Stimulated activated CD4-positive, alpha-beta T cell treated with anti-CD3 and anti-CD28 coated beads, Interleukin-1b, Interleukin-23, amount 100 ng/mL, for 48 hours (primary cell): ENCODE results near the gene PALM.

Experiments
- DNase-seq: peaks from one replicate; pipeline ENCODE4 v3.0.0-alpha.2; 2020

Gene PALM

DNA sequence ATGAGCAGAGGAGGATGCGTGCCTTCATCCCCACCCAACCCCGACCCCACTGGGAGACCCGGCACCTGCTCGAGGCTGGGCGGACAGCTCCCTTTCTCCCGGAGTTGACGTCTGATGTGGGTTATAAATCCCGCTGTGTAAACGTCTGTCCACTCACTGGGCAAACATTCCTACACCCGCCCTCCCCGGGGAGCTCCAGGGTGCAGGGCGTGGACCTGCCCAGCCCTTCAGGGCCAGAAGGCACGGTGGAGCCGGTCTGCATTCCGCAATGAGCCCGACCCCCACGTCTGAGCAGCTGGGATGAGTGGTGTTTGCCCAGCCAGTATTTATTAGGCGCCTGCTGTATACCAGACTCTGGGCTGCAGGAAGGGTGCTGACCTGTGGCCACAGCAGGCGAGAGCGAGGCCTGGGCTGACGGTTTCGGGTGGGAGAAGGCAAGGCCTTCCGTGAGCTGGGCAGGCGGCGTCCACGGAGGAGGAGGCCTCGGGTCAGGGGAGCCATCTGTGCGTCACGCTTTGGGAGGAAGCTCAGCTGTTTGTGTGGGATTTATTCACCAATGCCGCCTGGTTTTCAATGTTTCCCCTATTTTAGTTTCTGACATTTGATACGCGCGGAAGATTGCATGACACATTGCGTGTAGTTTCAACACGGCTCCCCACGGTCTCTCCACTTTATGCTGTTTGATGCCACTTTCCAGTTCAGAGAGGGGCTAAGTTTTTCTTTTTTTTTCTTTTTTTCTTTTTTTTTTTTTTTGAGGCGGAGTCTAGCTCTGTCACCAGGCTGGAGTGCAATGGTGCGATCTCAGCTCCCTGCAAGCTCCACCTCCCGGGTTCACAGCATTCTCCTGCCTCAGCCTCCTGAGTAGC lies 44.1 kb downstream of the PALM start:
- DNase-seq, result no peak

DNA sequence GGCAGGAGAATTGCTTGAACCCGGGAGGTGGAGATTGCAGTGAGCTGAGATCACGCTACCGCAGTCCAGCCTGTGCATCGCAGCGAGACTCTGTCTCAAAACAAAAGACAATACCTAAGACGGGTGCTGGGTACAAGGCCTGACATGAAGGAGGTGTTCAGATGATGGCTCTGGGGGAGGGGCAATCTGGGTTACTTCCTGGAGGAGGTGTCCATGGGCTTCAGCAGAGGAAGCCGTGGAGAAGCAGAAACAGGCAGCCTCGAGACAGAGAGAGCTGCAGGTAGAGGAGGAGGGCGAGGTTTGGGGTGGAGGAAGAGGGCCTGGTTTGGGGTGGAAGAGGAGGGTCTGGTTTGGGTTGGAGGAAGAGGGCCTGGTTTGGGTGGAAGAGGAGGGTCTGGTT lies 45.8 kb downstream of the PALM start:
- DNase-seq, result no peak

DNA sequence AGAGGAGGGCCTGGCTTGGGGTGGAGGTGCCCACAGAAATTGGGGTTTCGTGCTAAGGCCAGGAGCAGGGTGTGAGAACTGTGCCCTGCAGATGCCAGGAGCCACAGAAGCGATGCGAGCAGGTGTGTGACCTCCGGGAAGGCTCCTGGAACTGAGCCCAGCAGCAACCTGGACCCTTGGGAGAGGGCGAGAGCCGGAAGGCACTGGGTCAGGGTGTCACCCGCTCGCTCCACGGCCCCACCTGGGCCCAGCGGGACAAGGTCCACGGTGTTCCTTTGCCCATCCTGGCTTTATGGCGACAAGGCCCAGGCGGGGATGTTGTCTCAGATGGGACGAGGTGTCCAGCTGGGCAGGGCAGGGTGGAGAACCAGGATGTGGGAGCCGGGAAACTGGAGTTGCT lies 46.3 kb downstream of the PALM start:
- DNase-seq, result no peak

DNA sequence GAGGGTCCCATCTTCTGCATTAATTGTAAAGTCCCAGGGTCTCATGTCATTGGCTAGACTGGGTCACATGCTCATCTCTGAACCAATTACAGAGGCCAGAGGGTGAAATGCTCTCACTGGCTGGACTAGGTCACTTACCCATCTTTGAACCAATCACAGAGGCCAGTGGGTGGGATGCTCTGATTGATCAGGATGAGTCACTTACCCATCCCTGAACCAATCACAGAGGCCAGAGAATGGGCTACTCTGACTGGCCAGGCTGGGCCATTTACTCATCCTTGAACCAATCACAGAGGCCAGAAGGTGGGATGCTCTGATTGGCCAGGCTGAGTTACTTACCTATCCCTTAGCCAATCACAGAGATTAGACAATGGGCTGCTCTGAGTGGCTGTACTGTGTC lies 47.5 kb downstream of the PALM start:
- DNase-seq, result peak; percentile 72

DNA sequence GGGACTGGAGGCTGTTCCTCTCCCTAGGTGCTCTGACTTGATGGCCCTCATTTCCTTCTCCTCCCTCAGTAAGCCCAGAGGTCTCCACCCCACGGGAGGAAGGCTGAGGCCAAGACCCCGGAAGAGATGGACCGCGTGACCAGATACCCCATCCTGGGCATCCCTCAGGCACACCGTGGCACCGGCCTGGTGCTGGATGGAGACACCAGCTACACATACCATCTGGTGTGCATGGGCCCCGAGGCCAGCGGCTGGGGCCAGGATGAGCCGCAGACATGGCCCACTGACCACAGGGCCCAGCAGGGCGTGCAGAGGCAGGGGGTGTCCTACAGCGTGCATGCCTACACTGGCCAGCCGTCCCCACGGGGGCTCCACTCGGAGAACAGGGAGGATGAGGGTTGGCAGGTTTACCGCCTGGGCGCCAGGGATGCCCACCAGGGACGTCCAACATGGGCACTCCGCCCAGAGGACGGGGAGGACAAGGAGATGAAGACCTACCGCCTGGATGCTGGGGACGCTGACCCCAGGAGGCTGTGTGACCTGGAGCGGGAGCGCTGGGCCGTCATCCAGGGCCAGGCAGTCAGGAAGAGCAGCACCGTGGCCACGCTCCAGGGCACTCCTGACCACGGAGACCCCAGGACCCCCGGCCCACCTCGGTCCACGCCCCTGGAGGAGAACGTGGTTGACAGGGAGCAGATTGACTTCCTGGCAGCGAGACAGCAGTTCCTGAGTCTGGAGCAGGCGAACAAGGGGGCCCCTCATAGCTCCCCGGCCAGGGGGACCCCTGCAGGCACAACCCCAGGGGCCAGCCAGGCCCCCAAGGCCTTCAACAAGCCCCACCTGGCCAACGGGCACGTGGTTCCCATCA lies 48.3 kb downstream of the PALM start:
- no peak for DNase-seq

DNA sequence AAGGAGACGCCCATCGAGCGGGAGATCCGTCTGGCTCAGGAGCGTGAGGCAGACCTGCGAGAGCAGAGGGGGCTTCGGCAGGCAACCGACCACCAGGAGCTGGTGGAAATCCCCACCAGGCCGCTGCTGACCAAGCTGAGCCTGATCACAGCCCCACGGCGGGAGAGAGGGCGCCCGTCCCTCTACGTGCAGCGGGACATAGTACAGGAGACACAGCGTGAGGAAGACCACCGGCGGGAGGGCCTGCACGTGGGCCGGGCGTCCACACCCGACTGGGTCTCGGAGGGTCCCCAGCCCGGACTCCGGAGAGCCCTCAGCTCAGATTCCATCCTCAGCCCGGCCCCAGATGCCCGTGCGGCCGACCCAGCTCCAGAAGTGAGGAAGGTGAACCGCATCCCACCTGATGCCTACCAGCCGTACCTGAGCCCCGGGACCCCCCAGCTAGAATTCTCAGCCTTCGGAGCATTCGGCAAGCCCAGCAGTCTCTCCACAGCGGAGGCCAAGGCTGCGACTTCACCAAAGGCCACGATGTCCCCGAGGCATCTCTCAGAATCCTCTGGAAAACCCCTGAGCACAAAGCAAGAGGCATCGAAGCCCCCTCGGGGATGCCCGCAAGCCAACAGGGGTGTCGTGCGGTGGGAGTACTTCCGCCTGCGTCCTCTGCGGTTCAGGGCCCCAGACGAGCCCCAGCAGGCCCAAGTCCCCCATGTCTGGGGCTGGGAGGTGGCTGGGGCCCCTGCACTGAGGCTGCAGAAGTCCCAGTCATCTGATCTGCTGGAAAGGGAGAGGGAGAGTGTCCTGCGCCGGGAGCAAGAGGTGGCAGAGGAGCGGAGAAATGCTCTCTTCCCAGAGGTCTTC lies 49.3 kb downstream of the PALM start:
- no peak for DNase-seq

DNA sequence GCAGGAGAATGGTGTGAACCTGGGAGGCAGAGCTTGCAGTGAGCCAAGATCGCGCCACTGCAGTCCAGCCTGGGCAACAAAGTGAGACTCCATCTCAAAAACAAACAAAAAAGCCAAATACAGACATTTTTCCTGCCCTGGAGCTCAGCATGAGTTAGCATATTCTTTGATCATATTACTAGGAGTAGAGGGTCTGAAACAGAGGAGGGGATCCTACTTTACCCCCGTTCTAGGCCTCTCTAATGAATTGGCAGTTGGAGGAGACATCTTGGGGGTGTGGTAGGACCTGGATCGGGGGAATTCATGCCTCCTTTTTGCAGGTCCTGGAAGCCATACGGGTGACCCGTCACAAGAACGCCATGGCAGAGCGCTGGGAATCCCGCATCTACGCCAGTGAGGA lies 54.4 kb downstream of the PALM start:
- no peak for DNase-seq

DNA sequence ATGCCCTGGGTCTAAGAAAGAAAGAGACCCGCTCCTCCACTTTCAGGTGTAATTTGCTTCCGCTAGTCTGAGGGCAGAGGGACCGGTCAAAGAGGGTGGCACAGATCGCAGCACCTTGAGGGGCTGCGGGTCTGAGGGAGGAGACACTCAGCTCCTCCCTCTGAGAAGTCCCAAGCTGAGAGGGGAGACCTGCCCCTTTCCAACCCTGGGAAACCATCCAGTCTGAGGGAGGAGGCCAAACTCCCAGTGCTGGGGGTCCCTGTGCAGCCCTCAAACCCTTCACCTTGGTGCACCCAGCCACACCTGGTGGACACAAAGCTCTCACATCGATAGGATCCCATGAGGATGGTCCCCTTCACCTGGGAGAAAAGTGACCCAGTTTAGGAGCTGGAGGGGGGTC lies 55.1 kb downstream of the PALM start:
- DNase-seq, result no peak

DNA sequence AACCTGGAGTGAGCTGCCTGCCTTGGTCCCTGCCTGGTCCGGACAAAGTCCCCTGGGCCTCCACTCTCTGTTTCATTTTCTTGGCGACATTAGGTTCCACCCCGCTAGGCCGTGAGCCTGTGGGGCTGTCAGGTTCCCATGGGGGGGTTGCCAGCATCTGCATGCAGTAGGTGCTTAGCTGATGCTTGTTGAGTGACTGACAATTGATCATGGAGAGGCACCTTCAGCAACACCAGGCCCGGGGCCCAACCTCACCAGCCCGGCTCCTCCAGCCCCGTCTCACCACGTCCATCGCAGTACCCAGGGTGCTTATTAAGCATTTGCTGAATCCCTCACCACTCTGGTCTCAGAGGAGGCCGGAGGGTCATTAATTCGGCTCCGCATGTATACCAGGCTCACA lies 55.6 kb downstream of the PALM start:
- no peak for DNase-seq

DNA sequence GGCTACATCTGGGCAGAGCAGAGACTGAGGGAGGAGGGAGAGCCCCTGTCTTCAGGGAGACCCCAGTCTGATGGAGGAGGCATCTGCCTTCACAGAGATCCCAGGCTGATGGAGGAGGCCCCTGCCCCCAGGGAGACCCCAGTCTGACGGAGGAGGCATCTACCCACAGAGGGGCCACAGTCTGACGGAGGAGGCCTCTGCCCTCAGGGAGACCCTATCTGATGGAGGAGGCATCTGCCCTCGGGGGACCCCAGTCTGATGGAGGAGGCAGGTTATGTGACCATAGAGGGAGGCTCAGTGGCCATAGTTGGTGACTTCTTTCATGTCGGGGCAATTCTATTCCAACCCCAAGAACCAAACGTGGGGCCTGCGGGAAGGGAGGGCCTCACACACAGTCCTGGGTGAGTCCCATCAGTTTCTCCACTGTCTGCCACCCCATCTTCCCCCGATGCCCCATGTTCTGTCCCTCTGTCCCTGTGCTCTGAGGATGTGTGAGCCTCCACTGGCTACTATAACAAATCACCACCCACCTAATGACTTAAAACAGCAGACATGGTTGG lies 56.5 kb downstream of the PALM start:
- DNase-seq, result no peak

DNA sequence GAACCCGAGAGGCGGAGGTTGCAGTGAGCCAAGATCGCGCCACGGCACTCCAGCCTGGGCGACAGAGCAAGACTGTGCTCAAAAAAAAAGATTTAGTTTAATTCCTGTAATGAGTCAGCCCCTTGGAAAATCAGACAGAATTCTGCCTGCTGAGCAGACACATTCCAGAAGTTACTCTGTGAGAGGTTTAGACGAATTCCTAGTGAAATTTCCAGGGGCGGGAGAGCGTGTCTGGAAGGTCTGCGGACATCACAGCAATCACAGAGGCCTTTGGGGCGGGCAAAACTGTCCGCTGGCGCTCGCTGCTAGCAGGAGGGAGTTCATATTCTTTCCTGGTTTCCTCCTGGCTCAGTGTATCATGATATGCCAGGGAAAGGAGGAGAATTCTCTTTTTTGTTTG lies 59.7 kb downstream of the PALM start:
- DNase-seq, result no peak

DNA sequence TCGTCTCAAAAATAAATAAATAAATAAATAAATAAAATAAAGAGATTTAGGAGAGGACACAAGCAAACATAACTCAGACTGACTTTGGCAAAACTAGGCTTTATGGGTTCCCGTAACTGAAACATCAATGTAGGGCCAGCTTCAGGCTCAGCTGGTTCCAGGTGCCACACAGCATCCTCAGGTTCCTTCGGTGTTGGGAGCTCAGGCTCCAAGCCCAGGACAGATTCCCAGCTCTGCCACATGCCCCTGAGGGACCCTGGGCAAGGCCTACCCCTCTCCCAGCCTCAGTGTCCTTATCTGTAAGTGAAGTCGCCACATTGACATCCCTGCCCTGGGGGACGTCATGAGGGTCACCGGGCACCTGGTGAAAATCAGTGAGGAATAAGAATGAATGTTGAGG lies 60.9 kb downstream of the PALM start:
- no peak for DNase-seq

DNA sequence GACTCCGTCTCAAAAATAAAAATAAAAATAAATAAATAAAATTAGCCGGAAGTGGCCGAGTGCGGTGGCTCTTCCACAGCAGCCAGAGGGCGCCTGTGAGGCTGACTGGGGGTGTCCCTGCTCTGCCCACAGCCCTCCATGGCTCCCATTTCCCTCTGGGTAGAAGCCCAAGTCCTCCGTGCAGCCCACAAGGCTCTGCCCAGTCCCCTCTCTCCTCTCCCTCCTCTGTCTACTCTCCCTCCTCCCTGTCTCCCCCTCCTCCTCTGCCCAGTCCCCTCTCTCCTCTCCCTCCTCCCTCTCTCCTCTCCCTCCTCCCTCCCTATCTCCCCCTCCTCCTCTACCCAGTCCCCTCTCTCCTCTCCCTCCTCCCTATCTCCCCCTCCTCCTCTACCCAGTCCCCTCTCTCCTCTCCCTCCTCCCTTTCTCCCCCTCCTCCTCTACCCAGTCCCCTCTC lies 62.6 kb downstream of the PALM start:
- peak; percentile 23 for DNase-seq

DNA sequence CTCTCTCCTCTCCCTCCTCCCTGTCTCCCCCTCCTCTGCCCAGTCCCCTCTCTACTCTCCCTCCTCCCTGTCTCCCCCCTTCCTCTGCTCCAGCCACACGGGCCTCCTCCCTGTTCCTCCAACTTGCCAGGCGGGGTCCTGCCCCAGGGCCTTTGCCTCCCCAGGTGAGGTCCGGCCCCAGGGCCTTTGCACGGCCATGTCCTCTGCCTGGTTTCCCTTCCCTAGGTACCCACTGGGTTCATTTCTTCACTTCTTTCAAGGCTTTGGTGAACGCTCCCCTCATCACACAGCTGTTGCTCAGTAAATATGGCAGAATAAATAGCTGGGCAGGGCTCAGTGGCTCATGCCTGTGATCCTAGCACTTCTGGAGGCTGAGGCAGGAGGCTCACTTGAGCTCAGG lies 63.3 kb downstream of the PALM start:
- no peak for DNase-seq

DNA sequence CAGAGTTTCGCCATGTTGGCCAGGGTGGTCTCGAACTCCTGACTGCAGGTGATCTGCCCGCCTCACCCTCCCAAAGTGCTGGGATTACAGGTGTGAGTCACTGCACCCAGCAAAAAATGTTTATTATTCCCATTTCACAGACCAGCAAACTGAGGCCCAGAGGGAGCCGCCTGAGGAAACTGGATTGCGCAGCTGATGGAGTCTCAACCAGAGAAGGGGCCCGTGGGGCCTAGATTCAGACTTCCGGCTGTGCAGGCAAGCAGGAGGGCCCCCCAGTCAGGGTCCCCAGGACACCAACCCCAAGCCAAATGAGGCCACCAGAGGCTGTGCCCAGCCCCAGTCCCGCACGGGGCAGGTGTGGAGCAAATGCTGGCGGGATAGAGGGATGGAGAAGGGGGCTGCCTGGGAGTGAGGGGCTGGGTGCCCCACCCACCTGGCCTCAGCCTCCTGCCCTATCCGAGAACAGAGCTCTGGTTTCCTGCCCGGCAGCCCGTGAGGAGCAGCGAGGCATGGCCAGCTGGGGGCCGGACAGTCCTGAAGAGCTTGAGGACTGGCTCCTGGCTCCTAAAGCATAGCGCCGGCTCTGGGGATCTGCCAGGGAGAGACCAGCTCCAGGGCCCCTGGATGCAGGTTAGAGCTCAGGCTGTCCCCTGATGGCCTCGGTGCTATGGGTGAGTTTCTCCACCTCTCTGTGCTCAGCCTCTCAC lies 64.1 kb downstream of the PALM start:
- no peak for DNase-seq

DNA sequence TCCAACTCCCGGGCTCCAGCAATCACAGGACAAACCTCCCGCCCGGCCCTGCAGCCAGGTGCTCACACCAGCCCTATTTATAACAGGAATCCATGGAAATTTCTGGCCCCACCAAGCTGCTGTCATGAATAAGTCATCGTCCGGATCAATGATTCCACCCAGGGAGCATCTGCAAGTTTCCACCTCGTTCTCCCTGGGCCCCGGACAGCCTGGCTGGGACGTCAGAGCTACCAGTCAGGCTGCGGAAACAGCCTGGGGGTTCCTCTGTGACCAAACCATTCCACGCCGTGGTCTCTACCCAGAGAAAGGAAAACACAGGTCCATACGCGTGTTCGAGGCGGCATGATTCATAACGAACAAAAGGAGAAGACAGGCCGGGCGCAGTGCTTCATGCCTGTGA lies 67.8 kb downstream of the PALM start:
- DNase-seq, result no peak

DNA sequence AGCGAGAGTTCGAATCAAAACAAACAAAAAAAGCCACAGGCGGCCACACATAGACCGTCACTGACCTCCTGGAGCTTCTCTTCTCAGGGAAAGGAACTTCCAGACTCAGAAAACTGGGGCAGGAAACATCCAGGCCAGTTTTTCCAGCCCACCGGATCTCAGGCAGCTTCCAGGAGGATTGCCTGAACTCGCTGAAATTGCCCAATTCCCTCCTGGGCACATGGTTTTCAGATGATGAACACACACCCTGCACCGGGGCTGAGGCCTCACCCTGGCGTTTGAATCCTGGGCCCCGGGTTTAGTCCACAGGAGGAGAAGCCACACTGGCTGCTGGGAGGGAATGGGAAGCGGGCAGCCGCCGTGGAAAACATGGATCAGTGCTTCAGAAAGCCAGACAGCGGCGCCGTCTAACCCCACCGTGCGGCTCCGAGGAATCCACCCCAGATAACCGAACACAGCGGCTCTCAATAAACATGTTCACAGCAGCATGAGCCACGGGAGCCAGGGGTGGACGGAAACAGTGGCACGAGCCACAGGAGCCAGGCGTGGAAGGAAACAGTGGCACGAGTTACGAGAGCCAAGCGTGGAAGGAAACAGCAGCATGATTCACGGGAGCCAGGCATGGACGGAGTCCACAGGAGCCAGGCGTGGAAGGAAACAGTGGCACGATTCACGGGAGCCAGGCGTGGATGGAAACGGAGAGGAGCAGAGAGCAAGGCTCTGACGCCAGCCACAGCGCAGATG lies 70.3 kb downstream of the PALM start:
- no peak for DNase-seq

DNA sequence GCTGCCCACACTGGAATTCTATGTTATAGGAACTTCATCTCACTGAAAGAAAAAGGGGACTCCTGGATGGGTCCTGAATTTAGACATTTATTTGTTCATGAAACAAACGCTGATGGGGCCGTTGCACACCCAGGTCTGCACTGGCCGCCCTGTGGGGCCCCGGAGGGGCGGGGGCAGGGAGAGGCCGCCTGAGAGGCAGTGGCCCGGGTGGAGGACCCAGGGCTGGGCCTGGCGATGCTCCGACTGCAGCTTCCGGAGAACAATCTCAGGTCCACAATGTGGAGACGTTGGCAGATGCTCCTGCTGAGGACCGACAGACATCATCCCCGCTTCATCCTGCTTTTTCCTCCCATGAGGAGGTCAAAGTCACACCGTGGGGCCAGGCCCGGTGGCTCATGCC lies 72.2 kb downstream of the PALM start:
- DNase-seq, result no peak

DNA sequence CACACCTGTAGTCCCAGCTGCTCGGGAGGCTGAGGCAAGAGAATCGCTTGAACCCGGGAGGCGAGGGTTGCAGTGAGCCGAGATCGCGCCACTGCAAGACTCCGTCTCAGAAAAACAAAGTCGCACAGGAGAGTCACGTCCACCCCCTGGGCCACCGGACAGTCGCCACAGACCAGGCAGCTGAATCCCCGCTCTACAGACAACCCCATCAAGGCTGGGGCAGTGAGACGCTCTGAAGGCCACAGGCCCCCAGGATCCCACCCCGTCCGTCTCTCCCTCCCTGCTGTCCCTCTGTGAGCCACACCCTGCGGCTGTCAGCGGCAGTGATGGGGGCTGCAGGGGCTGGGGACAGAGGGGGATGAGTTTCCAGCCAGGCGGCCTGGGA lies 73.1 kb downstream of the PALM start:
- no peak for DNase-seq

DNA sequence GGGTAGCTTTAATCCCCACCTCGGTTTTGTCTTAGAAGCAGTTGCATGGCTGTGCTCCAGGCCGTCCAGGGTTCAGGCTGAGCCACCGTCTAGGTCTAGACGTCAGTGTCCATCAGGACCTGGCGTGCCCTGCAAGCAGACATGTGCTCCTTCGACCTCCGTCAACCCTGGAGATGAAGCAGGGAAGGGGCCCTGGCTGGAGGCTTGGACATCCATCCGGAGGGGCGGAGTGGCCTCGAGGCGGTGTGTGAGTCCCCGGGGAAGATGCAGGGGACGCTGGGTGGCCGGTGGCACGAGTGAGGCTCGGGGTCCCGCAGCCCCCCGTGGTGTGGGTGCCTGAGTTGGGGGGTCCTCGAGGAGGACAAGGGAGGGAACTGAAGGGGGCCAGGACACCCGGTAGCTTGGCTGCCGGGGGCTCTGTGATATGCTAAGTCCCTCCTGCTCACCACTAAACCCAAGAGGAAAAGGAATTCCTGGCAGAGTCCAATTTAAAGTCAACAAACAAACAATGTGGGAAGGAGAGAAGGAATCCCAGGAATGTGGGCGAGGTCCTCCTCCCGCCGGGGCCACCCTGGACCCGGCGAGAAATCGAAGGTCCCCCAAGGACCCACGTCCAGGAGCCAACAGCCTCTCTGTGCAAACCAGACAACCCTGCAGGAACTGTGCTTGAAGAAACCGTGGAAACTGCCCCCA lies 73.6 kb downstream of the PALM start:
- no peak for DNase-seq
